Nephron (organoid): ENCODE results near the gene NUTM2G.
"Not testable (repeated sequence)": the region's sequence is repeated elsewhere in the genome, so short reads cannot be mapped to it uniquely, and the experiment has no call there.

Source experiments
- H3K27ac Mint-ChIP-seq, 3 experiments: 2 replicates each; pipeline ENCODE4 v1.8.0; 2020; ENCODE audit warnings: mixed read lengths in 3 of 3, mild to moderate bottlenecking in 2 of 3, moderate library complexity in 1 of 3
- H3K27me3 Mint-ChIP-seq: 2 replicates; pipeline ENCODE4 v1.8.0; 2021; ENCODE audit warnings: low read depth, mild to moderate bottlenecking, moderate library complexity, mixed read lengths
- H3K36me3 Mint-ChIP-seq: 2 replicates; pipeline ENCODE4 v1.8.0; 2020; ENCODE audit warnings: low read depth, mixed read lengths
- H3K4me1 Mint-ChIP-seq: 2 replicates; pipeline ENCODE4 v1.8.0; 2020; ENCODE audit warnings: mixed read lengths
- H3K4me3 Mint-ChIP-seq, 3 experiments: 2 replicates each; pipeline ENCODE4 v1.8.0; 2020; ENCODE audit warnings: mild to moderate bottlenecking in 3 of 3, mixed read lengths in 3 of 3, moderate library complexity in 2 of 3
- H3K9me3 Mint-ChIP-seq: 2 replicates; pipeline ENCODE4 v1.8.0; 2020; ENCODE audit warnings: mixed read lengths

Gene NUTM2G

DNA sequence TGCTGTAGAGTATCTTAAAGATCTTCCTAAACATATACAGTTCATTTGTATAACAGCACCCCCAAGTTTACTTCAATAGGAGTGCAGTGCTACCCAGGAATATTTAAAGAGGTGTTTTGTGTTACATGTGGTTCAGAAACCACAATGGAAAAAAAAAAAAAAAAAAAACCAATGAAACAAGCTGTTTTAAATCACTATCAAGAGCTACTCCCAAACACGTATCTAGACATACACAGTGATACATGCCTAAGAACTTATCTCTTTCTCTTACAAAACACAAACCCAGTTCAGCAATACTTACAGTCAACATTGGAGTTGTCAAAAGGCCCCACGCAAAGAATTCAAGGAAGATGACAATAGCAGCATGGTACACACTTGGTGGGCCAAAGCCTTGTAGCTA, 43.9 kb downstream of the NUTM2G start:
- H3K27me3 Mint-ChIP-seq, H3K9me3 Mint-ChIP-seq, H3K27ac Mint-ChIP-seq, H3K4me3 Mint-ChIP-seq, H3K4me1 Mint-ChIP-seq: not testable (repeated sequence)
- H3K36me3 Mint-ChIP-seq: peaks cover 36% of the 10 kb centered on the region

- H3K9me3 Mint-ChIP-seq, H3K4me3 Mint-ChIP-seq, H3K4me1 Mint-ChIP-seq, H3K27me3 Mint-ChIP-seq, H3K27ac Mint-ChIP-seq: not testable (repeated sequence)
- peaks cover 31% of the 10 kb centered on the region for H3K36me3 Mint-ChIP-seq
Measured at GRCh38 chr9:96974037-96974436, 45.4 kb downstream of the NUTM2G start.

GRCh38 chr9:96983496-96984122, 55.0 kb downstream of the NUTM2G start:
- H3K36me3 Mint-ChIP-seq, H3K4me3 Mint-ChIP-seq, H3K27ac Mint-ChIP-seq, H3K9me3 Mint-ChIP-seq, H3K27me3 Mint-ChIP-seq, H3K4me1 Mint-ChIP-seq: not testable (repeated sequence)

- H3K4me3 Mint-ChIP-seq, H3K27ac Mint-ChIP-seq, H3K4me1 Mint-ChIP-seq, H3K36me3 Mint-ChIP-seq, H3K27me3 Mint-ChIP-seq, H3K9me3 Mint-ChIP-seq: not testable (repeated sequence)
Measured at GRCh38 chr9:96984139-96984538, 55.5 kb downstream of the NUTM2G start.

DNA sequence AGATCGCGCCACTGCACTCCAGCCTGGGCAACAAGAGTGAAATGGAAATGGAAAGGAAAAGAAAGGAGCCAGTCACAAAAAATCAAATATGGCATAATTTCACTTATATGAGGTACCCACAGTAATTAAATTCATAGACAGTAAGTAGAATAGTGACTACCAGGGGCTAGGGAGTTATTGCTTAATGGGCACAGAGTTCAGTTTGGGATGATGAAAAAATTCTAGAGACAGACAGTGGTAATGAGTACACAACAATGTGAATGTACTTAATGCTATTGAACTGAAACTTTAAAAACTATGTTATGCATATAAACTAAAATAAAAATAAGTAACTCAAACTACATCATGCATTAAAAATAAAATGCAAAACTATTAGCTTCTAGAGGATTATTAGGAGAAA, 56.2 kb downstream of the NUTM2G start:
- H3K9me3 Mint-ChIP-seq, H3K4me1 Mint-ChIP-seq, H3K4me3 Mint-ChIP-seq, H3K27me3 Mint-ChIP-seq, H3K27ac Mint-ChIP-seq, H3K36me3 Mint-ChIP-seq: not testable (repeated sequence)
